ENCODE measurements around the gene TBC1D23.

DNA sequence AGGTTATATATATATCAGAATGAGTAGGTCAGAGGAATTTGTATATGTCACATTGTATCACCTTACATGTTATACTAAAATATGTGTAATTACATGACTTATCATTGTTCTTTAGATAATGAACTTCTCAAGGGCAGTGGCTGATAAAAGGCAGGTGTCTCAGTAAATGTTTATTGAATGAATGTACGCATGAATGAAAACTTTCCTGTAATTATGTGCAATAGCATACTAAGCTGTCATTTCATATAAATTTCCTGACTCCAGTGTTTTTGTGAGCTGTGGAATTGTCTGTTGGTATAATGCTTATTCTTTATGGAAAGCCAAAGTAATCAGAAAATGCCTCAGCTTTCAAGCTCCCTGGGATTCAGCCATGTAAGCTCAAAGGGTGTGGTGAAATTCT lies 4.2 kb downstream of the TBC1D23 start:
- TF ChIP-seq EED (CRISPR knock-in tag; IDR thresholded peaks at IDR 0.05) = no peak
- no peak for TF ChIP-seq POLR2AphosphoS5 (IDR thresholded peaks at IDR 0.05; ENCODE audit: low read depth, low read length)
- TF ChIP-seq, protein P1, sequence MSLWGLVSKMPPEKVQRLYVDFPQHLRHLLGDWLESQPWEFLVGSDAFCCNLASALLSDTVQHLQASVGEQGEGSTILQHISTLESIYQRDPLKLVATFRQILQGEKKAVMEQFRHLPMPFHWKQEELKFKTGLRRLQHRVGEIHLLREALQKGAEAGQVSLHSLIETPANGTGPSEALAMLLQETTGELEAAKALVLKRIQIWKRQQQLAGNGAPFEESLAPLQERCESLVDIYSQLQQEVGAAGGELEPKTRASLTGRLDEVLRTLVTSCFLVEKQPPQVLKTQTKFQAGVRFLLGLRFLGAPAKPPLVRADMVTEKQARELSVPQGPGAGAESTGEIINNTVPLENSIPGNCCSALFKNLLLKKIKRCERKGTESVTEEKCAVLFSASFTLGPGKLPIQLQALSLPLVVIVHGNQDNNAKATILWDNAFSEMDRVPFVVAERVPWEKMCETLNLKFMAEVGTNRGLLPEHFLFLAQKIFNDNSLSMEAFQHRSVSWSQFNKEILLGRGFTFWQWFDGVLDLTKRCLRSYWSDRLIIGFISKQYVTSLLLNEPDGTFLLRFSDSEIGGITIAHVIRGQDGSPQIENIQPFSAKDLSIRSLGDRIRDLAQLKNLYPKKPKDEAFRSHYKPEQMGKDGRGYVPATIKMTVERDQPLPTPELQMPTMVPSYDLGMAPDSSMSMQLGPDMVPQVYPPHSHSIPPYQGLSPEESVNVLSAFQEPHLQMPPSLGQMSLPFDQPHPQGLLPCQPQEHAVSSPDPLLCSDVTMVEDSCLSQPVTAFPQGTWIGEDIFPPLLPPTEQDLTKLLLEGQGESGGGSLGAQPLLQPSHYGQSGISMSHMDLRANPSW (CRISPR knock-in tag; IDR thresholded peaks at IDR 0.05; ENCODE audit: borderline replicate concordance) = no peak

Data from HepG2 (cell line).